Cerebellar nuclear complex (tissue), 1 donor: ENCODE results near the gene HIGD2A.

Experiments used
- DNase-seq, 2 experiments: peaks; one replicate each; lab custom pipeline; 2025; lab: John Stamatoyannopoulos, UW

HIGD2A gene

DNA sequence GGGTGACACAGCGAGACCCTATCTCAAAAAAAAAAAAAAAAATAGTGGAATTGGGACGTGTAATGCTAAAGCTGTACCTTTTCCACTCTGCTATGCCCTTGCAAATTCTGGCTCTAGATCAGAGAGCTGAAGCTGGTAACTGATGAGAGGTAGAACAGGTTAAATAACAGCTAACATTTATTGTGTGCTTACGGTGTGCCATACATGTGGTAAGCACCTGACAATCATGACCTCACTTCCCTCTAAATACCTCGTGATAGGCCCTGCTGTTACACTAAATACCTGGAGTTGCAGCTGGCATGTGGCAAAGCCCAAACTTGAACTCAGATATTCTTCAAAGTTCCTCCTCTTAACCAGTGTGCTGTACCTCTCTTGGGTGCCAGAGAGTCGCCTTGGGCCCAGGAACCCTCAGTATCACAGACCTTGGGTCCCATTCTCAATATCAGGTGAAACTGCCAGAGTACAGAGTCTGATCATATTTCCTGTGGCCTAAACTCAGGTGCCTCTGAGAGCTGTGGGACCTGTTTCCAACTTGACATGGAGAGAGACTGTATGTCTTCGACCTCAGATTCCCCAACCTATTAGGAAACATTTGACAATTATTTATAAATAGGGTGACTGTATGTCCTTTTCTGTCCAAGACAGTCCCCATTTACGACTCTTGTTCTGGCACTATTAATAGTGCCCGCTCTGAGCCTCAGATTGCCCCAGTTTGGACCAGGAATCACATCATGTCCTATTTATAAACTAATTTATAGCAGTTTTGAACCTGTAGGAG, 18.4 kb upstream of the HIGD2A start:
- no peak for DNase-seq

DNA sequence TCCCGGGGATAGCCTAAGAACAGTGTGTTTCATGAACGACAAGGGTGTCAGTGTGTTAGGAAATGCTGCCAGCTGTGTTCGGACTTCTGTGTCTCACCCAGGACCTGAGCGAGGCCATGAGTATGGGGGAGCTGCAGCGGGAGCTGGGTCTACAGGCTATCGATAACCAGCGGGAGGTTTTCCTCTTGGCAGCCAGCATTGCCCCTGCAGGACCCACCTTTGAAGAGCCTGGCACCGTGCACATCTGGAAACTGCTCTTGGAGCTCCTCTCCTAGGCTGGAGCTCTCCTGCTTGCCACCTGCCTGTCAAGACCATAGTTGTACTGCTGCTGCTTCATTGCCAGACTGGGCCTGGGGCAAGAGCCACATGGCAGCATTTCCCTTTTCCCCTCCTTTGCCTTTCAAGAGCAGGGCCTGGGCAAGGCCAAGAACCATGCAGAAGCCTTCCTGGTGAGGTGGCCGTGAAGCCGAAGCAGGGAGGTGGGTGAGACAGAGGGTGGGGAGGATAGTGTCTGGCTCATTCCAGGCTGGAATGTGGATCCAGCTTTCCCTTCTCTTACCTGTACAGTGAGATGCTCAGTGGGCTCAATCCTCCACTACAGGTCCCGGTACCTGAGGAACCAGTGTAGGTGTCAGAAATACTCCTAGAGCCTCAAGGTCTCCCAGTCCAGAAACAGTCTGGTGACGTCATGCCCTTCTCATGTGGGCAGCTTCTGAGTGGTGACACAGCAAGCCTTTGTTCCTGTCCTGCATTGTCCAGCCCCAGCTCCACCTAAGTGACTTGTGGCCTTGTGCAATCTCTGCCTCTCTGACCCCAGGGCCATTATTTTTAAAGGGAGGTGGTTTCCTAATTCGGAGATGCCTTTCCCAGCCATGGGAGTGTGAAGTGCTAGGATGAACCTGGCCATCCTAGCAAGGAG, 16.7 kb upstream of the HIGD2A start:
- no peak for DNase-seq

DNA sequence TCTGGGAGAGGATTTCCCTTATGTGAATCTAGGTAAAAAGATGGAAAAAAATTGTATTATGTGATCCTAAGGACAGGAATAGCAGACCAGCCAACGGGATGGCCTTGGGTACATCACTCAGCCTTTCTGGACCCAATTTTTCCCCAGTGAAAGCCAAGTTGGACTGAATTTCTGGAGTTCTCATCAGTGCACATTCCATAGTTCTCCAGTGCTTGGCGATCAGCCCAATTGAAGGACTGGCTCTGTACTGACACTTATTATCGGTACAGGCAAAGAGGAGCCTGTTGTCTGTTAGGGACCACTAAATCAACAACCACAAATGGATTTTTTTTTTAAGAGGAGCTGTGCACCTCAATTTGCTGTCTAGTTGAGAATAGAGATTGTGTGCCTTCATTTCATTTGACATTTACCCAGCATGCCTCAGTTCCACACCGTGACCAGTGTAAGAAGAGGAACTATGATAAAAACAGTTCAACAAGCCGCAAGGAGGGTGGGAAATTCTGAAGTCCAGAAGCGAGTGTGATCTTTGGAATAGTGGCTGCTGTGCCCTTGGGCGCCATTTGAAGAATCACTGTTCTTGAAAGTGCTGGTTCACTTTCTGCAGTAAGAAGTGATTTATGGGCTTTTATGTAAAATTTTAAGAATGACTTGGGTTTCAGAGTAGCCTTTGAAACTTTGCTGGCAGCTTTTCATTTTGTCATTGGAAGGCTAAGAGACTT, 15.3 kb upstream of the HIGD2A start:
- no peak for DNase-seq

GRCh38 chr5:176379881-176380280, 8.7 kb upstream of the HIGD2A start:
- no peak for DNase-seq

DNA sequence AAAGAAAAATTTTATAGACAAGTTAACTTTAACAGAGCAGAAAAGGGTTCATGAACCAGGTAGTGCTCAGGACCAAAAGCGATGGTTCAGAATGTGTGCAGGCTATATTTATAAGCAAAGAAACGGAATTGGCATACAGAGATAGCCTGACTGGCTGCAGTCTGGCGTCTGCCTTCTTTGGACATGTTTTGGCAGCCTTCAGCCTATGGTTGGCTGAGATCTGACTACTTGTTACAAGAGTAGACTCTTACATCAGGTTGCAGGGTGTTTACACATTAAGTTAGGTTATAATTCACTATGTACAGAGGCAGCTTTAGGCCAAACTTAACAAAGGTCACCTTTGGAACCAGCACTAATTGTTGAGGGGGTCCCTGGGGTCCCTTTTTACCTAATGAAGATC, 7.1 kb upstream of the HIGD2A start:
- DNase-seq: no peak

DNA sequence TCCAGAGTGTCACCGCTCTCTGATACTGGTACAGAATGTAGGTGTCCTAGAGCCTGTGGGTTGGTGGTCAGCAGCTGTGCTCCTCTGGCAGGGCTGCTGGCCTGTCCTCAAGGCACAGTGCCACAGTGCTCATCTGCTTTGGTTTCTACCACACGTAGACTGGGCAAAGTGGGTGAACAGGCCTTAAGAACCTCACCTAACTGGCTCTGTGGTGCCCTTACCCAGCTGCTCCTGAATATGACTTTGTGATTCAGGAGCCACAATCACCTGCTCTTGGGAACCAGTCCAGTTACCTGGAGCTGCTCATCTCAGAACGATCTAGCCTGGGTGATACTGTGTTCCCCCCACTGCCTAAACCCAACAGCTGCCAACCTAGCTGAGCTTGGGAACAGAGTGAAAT, 6.6 kb upstream of the HIGD2A start:
- DNase-seq: no peak

- DNase-seq: no peak
Observed at GRCh38 chr5:176382721-176383120, 5.8 kb upstream of the HIGD2A start.

- no peak for DNase-seq
Observed at GRCh38 chr5:176383248-176383905, 5.2 kb upstream of the HIGD2A start.

- no peak for DNase-seq
Observed at GRCh38 chr5:176383961-176384360, 4.6 kb upstream of the HIGD2A start.

- DNase-seq: no peak
Observed at GRCh38 chr5:176384366-176384930, 4.1 kb upstream of the HIGD2A start.

- DNase-seq: no peak
Observed at GRCh38 chr5:176384991-176385390, 3.6 kb upstream of the HIGD2A start.

- DNase-seq: no peak
Observed at GRCh38 chr5:176386491-176386890, 2.1 kb upstream of the HIGD2A start.

GRCh38 chr5:176387384-176387925, 1.1 kb upstream of the HIGD2A start:
- DNase-seq: no peak

GRCh38 chr5:176388003-176388443, 528 bp upstream of the HIGD2A start:
- no peak for DNase-seq

DNA sequence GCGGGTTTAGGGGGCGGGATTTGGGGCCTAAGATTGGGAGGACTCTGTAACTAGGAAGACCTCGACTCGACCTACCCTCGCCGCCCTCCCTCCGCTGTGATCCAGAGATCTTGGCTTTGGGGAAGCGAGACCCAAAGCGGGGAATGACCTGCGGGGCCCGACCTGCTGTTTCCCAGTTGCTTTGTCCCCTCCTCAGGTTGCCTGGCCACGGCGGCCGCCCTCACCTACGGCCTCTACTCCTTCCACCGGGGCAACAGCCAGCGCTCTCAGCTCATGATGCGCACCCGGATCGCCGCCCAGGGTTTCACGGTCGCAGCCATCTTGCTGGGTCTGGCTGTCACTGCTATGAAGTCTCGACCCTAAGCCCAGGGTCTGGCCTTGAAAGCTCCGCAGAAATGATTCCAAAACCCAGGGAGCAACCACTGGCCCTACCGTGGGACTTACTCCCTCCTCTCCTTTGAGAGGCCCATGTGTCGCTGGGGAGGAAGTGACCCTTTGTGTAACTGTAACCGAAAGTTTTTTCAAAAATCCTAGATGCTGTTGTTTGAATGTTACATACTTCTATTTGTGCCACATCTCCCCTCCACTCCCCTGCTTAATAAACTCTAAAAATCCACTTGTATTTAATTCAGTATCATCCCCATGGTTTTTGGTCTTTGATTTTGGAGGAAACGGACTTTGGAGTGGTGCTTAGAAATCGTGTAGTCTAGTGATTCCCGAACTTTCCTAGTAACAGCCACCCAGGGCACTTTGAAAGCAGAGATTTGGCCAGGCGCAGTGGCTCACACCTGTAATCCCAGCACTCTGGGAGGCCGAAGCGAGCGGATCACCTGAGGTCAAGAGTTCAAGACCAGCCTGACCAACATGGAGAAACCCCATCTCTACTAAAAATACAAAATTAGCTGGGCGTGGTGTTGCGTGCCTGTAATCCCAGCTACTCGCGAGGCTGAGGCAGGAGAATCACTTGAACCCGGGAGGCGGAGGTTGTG, 878 bp downstream of the HIGD2A start:
- no peak for DNase-seq

- no peak for DNase-seq
Observed at GRCh38 chr5:176391479-176391878, 2.9 kb downstream of the HIGD2A start.

GRCh38 chr5:176391999-176392398, 3.4 kb downstream of the HIGD2A start:
- no peak for DNase-seq

- no peak for DNase-seq
Observed at GRCh38 chr5:176392526-176392925, 4.0 kb downstream of the HIGD2A start.

DNA sequence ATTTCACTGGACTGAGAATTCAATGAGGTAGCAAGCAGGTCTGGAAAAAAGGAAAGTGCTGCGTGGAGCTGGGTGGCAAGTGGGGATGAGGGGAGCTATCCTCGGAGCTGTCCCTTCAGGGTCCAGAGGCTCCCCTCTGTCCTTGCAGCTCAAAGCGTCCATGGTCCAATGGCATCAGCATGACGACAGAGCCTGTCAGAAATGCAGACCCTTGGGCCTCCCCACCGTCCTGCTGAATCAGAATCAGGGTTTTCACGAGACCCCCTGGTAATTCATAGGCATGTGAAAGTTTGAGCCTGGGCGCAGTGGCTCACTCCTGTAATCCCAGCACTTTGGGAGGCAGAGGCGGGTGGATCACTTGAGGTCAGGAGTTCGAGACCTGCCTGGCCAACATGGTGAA, 5.5 kb downstream of the HIGD2A start:
- no peak for DNase-seq
